OCI-M2 (cell line): ENCODE results near the gene SENP3.
"Not testable (repeated sequence)": the region's sequence is repeated elsewhere in the genome, so short reads cannot be mapped to it uniquely, and the experiment has no call there.

Experiments
- DNase-seq: peaks from one replicate; lab custom pipeline; 2025; ENCODE audit not compliant: unreplicated experiment; lab: John Stamatoyannopoulos, UW

The SENP3 gene

DNA sequence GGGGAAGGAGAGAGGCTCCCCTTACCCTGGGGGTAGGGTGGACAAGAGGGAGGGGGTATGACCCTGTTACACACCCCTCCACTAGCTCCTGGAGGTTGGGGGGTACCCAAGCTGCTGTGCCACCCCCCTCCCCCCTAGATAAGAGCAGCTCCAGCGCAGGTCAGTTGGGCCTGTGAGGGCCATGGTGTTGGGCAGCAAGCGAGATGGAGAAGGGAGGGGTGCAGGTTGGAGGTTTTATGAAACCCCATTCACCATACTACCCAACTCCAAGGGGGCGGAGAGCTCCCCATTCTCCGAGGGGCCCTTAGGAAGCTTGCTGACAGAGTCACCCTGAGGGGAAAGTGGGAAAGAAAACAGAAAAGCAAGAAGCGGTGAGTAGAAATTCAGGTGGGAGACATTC, 29.9 kb downstream of the SENP3 start:
- no peak for DNase-seq

DNA sequence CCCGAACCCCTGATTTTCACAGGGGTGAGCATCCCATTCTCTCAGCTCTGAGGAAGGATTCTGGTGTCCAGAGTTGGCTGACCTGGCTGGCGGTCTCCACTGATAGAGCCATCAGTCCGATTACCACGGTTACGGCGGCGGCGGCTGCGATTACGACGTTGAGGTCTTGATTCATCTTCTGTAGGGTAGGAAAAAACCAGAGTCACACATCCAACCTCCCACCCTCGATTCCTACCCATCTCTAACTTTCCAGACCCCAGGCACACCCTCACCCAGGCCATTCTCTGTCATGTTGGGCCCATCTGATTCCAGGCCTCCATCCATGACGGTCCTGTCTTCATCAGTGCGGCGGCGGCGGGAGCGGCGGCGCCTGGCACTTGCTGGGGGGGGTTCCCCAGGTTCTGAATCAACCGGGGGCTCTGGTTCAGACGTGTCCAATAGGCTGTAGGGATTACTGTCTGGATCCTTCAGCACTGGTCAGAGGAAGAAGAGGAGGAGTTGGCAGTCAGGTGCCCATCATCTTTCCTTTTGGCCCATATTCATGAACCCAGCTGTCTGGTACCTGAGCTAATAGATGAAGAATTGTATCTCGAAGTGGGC, 30.8 kb downstream of the SENP3 start:
- DNase-seq: no peak

DNA sequence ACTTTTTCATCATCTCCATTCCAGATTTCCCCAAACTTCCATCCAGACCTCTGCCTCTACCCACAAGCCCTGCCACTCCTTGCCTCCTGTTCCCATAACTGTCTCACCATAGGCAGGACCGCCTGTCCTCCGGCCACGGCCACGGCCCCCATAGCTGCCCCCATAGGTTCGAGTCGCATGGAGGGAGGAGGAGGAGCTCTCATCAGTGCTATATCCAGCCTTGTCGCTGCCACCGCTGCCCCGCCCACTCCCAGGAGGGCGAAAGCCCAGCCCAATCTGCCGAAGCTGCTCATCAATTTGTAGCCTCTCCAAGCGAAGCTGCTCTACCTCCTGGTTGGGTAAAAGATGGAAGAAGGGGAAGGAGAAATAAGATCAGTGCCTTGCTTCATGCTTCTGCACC, 31.6 kb downstream of the SENP3 start:
- DNase-seq: no peak

DNA sequence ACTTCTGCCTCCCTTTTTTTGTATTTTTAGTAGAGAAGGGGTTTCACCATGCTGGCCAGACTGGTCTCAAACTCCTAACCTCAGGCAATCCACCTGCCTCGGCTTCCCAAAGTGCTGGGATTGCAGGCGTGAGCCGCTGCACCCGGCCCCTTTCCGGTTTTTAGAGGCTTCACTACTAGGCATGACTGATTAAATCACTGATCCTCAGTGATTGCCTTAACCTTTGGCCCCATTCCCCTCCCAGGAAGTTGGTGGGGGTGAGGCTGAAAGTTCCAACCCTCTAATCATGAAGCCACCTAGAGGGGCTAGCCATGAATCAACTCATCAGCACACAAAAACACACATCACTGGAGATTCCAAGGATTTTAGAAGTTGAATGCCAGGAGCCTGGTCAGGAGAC, 35.8 kb downstream of the SENP3 start:
- DNase-seq: not testable (repeated sequence)

DNA sequence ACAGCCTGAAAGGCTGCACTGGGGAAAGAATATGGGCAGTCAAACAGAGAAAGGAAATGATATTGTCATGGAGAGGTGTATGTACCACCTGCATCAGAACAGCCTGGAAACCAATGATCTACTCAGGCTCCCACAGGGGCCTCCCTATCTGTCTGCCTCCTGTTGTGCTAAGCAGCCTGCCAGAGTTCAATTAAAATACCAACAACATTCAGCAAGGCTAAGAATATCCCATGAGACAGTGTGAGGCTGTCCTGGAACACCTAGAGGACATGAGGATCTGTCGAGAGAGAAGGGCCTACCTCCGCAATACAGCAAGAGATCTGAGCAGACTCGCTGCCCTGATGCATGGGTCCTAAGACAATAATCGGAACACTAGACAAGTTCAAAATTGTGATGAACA, 44.6 kb downstream of the SENP3 start:
- no peak for DNase-seq

DNA sequence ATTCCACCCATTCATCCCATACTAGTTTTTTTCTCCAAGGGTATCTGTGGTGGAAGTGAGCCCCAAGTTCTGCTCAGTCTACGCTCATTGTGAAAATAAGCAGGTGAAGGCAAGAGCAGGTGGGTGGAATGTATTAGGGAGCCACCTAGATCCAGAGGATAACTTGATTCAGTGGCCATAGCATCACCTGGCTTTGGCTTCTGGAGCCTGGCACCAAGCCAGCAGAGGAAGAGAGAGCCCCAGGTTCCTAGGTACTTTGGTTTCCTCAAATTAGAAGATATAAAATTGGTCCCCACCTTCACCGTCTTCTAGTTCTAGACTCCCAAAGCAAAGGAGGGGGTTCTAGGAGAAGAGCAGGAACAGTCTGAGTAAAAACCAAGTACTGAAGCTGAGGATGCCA, 48.9 kb downstream of the SENP3 start:
- no peak for DNase-seq

DNA sequence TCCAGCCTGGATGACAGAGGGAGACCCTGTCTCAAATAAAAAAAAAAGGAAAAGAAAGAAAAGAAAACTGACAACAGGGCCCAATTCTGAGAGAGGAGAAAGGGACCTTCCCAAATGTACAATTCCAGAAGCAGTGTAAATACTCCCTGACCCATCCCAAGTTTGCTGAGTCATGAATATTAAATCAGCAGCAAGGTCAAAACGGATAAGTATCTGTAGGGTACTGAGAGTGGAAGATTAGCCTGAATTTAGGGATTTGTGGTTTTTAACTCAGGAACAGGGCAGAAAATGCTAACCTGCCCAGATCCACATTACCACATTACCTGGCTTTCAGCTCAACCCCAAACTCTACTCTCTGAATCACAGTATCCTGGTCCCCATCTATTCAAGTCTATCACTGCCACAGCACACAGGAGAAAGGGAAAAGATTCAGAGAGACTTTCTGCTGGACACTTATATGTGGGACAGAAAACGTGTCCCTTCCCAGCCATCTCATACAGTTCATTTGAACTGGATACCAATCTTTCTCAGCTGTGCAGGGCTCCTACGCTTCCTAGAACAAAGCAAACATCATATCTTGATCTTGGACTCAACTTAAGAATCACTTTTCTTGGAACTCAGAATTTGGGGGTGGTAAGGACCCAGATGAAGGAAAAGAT, 50.0 kb downstream of the SENP3 start:
- DNase-seq: no peak

DNA sequence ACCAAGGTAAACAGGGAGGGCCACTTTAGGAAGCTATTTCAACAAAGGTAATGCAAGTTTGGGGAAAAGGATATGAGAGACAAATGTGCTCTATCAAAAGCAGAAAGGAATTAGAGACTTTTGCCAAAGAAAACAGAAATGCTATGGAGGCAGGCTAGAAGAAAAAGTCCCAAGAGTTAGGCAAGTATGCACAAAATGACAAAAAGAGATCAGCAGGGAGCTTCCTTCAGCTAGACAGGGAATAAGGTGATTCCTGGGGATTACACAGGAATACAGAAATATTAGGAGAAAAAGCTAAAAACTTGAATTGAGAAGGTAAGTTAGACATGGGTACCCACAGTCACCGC, 50.5 kb downstream of the SENP3 start:
- no peak for DNase-seq

DNA sequence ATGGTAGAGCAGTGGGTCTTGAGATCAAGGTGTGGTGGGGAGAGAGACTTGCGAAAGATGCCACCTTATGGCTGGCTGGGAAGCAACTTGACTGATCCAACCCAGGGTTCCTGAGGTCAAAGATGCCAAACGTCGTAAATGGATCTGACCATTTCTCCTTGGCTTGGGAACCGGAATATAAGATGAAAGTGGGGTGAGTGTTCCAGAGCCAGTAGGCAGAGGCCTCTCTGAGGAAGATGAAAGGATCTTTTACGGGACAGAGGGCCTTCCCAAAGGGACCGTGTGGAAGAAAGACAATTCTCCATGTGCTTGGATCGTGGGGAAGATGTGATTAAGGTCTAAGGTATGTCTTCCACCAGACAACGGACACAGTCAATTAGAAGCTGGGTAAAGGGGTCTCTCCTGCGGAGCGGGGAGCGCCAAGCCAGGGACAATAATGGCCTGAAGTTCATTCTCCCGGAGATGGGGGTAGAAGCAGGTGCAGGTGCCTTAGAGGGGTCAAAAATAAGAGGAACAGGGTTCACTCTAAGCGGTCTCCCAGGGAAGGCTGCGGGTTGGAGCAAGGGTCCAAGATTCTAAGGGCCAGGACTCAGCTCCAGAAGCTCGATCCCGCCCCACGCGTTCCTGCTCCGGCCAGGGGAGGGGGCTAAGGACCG, 52.2 kb downstream of the SENP3 start:
- no peak for DNase-seq

DNA sequence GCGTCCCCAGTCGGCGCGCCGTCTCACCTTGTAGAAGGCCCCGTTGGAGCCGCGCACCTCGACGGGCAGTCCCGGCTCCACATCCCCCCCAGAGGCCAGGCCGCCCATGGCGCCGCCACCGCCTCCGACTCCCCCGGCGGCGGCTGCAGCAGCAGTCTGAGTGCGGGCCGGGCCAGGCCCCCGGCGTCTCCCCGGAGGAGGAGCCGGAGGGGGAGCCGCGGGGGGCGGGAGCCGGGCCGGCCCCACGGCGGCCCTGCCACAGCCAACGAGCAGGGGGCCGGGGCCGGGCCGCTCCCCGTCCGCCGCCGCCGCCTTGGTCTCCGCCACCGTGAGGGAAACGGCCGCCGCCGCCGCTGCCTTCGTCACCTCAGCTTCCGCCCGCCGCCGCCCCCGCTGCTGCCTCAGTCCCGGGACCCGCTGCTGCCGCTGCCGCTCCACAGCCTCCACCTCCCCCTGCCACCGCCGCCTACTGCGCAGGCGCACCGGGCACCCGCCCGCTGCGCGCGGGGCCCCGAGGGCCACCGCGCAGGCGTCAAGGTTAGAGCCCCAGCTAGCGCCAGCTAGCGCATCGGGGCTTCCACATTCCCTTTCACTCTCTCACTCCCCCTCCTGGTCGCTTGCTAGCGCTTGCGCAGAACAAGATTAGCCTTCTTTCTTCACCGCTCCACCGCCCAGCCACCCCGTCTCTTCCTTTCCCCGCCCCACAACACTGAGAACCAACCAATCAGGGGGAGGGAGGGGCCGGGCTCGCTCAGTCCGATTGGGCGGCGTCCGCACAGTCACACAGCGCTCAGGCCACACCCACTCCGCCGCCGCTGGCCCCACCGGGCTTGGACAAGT, 52.9 kb downstream of the SENP3 start, which contains the start of gene FXR2:
FXR2 (minus strand) TSS at position 473 of the 840 bp plus-strand sequence; CDS start at position 108, 365 bp downstream.
- peak; percentile 87 for DNase-seq

DNA sequence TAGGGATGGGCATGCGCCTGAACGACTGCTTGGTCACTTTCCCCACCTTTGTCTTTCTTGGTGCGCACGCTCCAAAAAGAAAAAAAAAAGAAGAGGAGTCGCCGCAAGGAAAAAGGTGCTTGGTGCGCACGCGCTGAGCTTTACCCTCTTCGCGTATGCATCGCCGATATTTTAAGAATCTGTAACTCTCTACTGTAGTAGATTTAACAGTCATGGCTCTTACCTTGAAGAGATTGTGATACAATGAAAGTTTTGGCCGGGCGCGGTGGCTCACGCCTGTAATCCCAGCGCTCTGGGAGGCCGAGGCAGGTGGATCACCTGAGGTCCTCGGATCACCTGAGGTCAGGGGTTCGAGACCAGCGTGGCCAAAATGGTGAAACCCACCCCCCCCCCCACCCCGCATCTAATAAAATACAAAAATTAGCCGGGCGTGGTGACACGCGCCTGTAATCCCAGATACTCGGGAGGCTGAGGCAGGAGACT, 53.6 kb downstream of the SENP3 start:
- DNase-seq: no peak

DNA sequence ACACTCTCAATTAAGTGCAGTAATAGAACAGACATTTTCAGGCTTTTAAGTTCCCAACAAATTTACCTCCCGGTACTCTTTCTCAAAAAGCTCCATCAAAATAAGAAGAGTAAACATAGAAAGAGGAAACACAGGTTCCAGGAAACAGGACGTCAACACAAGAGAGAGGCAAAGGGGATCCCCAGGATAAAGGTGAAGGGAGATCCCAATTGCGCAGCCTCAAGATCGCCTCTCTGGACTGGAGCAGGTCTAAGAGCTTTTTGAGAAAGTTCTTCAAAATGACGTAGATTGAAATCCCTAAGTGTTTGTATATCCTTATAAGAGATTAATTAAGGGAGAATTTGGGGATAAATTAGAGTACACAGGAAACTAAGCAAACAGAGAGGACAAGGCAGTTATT, 56.9 kb downstream of the SENP3 start:
- DNase-seq: no peak

DNA sequence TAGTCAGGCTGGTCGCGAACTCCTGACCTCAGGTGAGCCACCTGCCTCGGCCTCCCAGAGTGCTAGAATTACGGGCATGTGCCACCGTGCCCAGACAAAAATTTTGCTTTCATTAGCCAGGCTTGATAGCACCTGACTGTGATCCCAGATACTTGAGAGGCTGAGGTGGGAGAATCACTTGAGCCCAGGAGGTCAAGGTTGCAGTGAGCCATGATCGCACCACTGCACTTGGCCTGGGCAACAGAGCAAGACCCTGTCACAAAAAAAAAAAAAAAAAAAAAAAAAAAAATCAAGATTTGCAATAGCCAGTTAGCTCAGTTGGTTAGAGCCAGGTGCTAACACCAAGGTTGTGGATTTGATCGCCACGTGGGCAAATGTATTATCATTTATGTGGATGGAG, 59.1 kb downstream of the SENP3 start:
- no peak for DNase-seq
